ENCODE results near the gene SCAMP3.
A peak's percentile ranks its signal among the peaks of the same experiment; 100 is the strongest.

The SCAMP3 gene

GRCh38 chr1:155261852-155262673 lies at the start of gene SCAMP3:
Gene SCAMP3, minus strand, starts transcription at chr1:155262360. Its CDS starts 209 bp downstream, at chr1:155262151.
- TF ChIP-seq, protein P1, sequence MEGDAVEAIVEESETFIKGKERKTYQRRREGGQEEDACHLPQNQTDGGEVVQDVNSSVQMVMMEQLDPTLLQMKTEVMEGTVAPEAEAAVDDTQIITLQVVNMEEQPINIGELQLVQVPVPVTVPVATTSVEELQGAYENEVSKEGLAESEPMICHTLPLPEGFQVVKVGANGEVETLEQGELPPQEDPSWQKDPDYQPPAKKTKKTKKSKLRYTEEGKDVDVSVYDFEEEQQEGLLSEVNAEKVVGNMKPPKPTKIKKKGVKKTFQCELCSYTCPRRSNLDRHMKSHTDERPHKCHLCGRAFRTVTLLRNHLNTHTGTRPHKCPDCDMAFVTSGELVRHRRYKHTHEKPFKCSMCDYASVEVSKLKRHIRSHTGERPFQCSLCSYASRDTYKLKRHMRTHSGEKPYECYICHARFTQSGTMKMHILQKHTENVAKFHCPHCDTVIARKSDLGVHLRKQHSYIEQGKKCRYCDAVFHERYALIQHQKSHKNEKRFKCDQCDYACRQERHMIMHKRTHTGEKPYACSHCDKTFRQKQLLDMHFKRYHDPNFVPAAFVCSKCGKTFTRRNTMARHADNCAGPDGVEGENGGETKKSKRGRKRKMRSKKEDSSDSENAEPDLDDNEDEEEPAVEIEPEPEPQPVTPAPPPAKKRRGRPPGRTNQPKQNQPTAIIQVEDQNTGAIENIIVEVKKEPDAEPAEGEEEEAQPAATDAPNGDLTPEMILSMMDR (IDR thresholded peaks at IDR 0.05; ENCODE audit: insufficient read depth, low read depth, low read length, missing control alignments) = no peak

GRCh38 chr1:155309423-155310021 lies 47.4 kb upstream of the SCAMP3 start:
- TF ChIP-seq, protein P1 (IDR thresholded peaks at IDR 0.05; ENCODE audit: insufficient read depth, low read depth, low read length, missing control alignments) = peak; percentile 5
- peak overlapping the region; percentile 98 for H3K4me3 ChIP-seq (ENCODE audit: low read length)
- DNase-seq (ENCODE audit: low read depth) = peak; percentile 21

More at GRCh38 chr1:155261852-155262673, at the start of gene SCAMP3:
- DNase-seq (ENCODE audit: low read depth) = peak; percentile 99
- H3K4me3 ChIP-seq (ENCODE audit: low read length) = peak within 1 kb of the TSS; percentile 93

DNA sequence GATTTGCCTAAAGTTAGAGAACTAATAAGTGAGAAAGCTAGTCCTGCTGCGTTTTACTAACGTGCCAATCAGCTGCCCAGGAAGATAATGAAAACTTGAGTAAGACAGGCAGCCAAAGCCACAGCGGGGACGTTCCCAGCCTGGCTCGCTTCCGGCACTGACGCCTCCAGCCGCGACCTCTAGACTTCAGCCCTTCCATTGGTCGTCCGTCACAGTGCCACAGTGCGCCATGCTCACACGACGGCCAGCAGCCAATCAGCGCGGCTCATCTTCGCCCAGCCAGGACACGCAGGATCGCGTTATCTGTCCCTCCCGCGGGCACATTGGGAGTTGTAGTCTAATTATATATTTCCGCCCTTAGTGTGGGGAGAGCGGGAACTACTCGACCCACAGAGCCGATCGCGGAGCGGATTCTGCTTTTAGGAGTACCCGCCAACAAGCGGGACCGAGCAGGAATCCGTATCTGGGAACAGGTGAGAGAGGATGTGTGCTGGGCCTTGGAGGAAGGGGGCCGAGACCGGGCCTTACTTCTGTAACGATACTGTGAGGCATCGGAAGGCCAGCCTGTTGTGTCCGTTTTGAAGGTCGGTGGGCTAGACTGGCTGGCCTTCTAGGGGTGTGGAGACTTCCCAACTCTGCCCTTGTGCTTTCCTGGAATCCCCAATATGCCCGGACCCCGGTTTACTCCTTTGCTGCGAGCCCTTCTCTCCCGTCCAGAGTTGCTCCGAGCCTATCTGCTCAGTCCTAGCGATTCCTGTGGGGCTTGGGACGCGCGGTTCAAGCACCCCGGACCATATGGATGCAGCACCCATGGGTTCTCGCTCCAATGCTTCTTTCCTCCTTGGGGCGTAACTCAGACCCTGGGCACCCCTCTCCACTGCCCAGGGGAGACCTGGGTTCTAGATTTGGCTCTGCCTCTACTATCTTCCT lies 46.6 kb upstream of the SCAMP3 start, which contains the start of gene FDPS:
Gene FDPS (plus strand): TSS at position 374 of the 930 bp plus-strand sequence. CDS start 924 bp downstream, outside the sequence.
- TF ChIP-seq, protein P1 (IDR thresholded peaks at IDR 0.05; ENCODE audit: insufficient read depth, low read depth, low read length, missing control alignments) = no peak
- peak within 1 kb of the TSS; percentile 98 for H3K4me3 ChIP-seq (ENCODE audit: low read length)
- DNase-seq (ENCODE audit: low read depth) = peak; percentile 100

GRCh38 chr1:155307247-155307740 lies 45.1 kb upstream of the SCAMP3 start:
- TF ChIP-seq, protein P1 (IDR thresholded peaks at IDR 0.05; ENCODE audit: insufficient read depth, low read depth, low read length, missing control alignments) = peak; percentile 17
- peak; percentile 33 for DNase-seq (ENCODE audit: low read depth)

GRCh38 chr1:155305881-155306391 lies 43.8 kb upstream of the SCAMP3 start:
- TF ChIP-seq, protein P1 (IDR thresholded peaks at IDR 0.05; ENCODE audit: insufficient read depth, low read depth, low read length, missing control alignments) = no peak
- no peak overlapping the region for H3K4me3 ChIP-seq (ENCODE audit: low read length)
- DNase-seq (ENCODE audit: low read depth) = no peak

More at GRCh38 chr1:155307247-155307740, 45.1 kb upstream of the SCAMP3 start:
- no peak overlapping the region for H3K4me3 ChIP-seq (ENCODE audit: low read length)

GRCh38 chr1:155304558-155305063 lies 42.5 kb upstream of the SCAMP3 start:
- H3K4me3 ChIP-seq (ENCODE audit: low read length) = no peak overlapping the region
- DNase-seq (ENCODE audit: low read depth) = no peak
- TF ChIP-seq, protein P1 (IDR thresholded peaks at IDR 0.05; ENCODE audit: insufficient read depth, low read depth, low read length, missing control alignments) = no peak

All from epithelial cell of esophagus (primary cell).